Measurements from ENCODE around the gene CHCHD3.
"Not testable (repeated sequence)": the region's sequence is repeated elsewhere in the genome, so short reads cannot be mapped to it uniquely, and the experiment has no call there.

The CHCHD3 gene

GRCh38 chr7:132942701-132943100, 139.2 kb downstream of the CHCHD3 start:
- DNase-seq = no peak

- DNase-seq = no peak
These were observed 140.0 kb downstream of the CHCHD3 start for GRCh38 chr7:132941905-132942304.

GRCh38 chr7:132941428-132941827, 140.5 kb downstream of the CHCHD3 start:
- DNase-seq = no peak

GRCh38 chr7:132940084-132940483, 141.8 kb downstream of the CHCHD3 start:
- peak; percentile 21 for DNase-seq

GRCh38 chr7:132939495-132939894, 142.4 kb downstream of the CHCHD3 start:
- DNase-seq = peak; percentile 63

GRCh38 chr7:132937286-132937685, 144.6 kb downstream of the CHCHD3 start:
- no peak for DNase-seq

- no peak for DNase-seq
These were observed 146.3 kb downstream of the CHCHD3 start for GRCh38 chr7:132935608-132936007.

- no peak for DNase-seq
These were observed 147.9 kb downstream of the CHCHD3 start for GRCh38 chr7:132934017-132934416.

- DNase-seq = no peak
These were observed 148.8 kb downstream of the CHCHD3 start for GRCh38 chr7:132933072-132933458.

GRCh38 chr7:132932296-132933071, 149.4 kb downstream of the CHCHD3 start:
- no peak for DNase-seq

GRCh38 chr7:132930881-132931280, 151.0 kb downstream of the CHCHD3 start:
- peak; percentile 32 for DNase-seq

GRCh38 chr7:132929944-132930343, 151.9 kb downstream of the CHCHD3 start:
- not testable (repeated sequence) for DNase-seq

GRCh38 chr7:132919771-132920170, 162.1 kb downstream of the CHCHD3 start:
- no peak for DNase-seq

GRCh38 chr7:132915647-132916046, 166.2 kb downstream of the CHCHD3 start:
- DNase-seq = no peak

GRCh38 chr7:132910657-132911056, 171.2 kb downstream of the CHCHD3 start:
- peak; percentile 71 for DNase-seq

- DNase-seq = no peak
These were observed 174.4 kb downstream of the CHCHD3 start for GRCh38 chr7:132907380-132907940.

GRCh38 chr7:132906193-132906835, 175.6 kb downstream of the CHCHD3 start:
- DNase-seq = peak; percentile 41

GRCh38 chr7:132905136-132905535, 176.8 kb downstream of the CHCHD3 start:
- not testable (repeated sequence) for DNase-seq

- no peak for DNase-seq
These were observed 177.7 kb downstream of the CHCHD3 start for GRCh38 chr7:132904209-132904608.

- DNase-seq = not testable (repeated sequence)
These were observed 179.6 kb downstream of the CHCHD3 start for GRCh38 chr7:132902294-132902693.

- peak; percentile 20 for DNase-seq
These were observed 180.6 kb downstream of the CHCHD3 start for GRCh38 chr7:132901241-132901640.

- peak; percentile 61 for DNase-seq
These were observed 182.1 kb downstream of the CHCHD3 start for GRCh38 chr7:132899833-132900232.

GRCh38 chr7:132898641-132899175, 183.2 kb downstream of the CHCHD3 start:
- not testable (repeated sequence) for DNase-seq

Data from NCI-H69 (cell line).